HG03139 (cell line): ENCODE data around the gene LIPT2.

Experiments used
- ATAC-seq: cut with Tn5 transposase; IDR thresholded peaks from one replicate; pipeline ENCODE4 v1.9.1; 2021; ENCODE audit not compliant: unreplicated experiment

The LIPT2 gene

GRCh38 chr11:74504100-74504691, 10.7 kb upstream of the LIPT2 start:
- ATAC-seq: no peak

DNA sequence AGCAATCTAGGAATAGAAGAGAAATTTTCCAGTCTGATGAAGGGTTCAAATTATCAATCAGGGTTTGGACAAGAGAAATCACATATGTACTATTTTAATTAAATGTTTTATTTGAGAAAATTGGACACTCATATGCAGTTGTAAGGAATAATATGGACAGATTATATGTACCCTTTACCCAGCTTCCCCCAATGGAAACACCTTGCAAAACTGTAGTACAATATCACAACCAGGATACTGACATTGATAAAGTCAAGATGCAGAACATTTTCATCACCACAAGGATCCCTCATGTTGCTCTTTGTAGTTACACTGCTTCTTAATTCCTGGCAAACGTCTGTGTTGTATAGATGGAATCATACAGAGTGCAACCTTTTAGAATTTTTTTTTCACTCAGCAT, 1.4 kb upstream of the LIPT2 start:
- ATAC-seq: no peak

- ATAC-seq: no peak
These were observed 487 bp upstream of the LIPT2 start for GRCh38 chr11:74493791-74494630.

DNA sequence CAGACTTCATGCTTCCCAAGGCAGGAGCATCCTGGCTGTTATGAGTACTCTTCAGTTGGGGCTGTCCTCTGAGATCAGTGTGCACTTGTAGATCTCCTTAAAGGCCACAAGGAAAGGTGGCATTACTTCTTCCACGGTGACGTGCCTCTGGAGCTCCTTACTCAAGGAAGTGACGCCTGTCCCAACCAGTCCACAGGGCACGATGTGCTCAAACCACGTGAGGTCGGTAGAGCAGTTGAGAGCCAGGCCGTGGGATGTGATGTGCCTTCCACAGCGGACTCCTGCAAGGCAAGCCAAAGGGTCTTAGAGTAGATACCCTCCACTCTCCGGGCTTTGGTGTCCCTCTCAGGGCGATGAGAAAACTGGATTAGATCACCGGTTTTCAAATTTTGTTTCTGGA, 1.4 kb downstream of the LIPT2 start:
- ATAC-seq: no peak

DNA sequence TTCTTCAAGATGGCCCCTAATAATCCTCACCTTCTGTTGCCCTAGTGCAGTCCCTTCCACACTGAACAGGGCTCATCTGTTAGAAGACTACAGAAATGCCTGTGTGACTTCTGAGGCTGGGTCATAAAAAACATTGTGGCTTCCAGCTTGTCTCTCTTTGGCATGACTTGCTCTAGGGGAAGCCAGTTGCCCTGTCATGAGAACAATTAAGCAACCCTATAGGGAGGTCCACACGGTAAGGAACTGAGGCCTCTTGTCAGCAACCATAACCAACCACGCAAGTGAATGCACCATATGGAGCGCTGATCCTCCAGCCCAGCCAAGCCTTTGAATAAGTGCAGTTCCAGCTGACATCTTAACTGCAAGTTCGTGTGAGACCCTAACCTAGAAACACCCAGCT, 2.6 kb downstream of the LIPT2 start:
- no peak for ATAC-seq

DNA sequence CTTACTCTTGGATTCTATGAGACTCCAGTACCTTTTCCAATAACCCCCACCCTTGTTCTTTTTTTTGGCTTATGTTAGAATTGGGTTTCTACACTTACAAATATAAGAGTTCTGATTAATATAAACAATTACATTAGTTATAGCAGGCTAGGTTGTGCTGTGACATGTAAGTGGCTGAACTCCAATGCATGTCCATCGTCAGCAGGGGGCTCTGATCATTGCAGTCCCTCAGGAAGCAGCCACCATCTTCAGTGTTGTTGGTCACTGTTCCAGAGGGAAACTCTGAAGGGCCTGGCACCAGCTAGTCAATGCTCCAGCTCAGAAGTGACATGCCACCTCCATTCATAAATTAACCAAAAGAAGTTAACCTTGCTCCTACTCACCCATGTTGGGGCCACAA, 5.6 kb downstream of the LIPT2 start:
- ATAC-seq: no peak

DNA sequence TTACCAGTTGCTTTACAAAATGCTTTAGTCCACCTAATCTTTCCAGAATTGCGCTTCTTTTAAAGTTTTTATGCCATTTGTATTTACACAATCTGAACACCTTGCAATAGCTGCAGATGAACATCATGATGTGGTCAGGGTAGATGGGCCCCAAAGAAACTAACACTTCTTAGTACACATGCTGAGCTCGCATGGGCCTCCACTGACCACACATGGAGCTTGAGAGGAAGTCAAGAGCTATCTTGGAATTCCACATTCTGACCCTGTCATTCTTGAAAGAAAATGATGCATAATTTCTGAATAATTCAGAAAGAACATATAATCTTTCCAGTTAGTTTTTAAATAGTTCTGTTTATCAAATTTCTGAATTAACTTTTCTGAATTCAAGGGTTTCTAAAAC, 7.7 kb downstream of the LIPT2 start:
- ATAC-seq: no peak

DNA sequence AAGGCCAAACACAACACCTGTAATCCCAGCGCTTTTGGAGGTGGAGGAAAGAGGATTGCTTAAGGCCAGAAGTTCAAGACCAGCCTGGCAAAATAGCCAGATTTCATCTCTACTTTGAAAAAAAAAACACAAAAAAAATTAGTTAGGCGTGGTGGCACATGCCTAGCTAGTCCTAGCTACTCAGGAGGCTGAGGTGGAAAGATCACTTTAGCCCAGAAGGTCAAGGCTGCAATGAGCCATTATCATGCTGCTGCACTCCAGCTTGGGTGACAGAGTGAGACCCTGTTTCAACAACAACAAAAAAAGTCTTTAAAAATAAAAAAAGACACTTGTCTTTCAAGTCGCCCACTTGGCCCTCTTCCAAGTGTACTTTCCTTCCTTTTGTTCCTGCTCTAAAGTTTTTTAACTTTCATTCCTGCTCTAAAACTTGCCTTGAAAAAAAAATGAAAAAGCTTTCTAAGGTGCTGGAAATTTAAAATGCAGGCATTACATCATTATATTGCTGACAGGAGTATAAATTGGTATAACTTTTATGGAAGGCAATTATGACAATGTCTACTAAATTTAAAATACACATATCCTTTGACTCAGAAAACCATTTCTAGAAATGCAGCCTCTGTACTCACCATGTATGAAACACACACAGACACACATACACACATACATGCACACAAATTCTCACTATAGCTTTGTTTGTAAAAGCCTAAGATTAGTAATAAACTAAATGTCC, 12.7 kb downstream of the LIPT2 start:
- no peak for ATAC-seq

DNA sequence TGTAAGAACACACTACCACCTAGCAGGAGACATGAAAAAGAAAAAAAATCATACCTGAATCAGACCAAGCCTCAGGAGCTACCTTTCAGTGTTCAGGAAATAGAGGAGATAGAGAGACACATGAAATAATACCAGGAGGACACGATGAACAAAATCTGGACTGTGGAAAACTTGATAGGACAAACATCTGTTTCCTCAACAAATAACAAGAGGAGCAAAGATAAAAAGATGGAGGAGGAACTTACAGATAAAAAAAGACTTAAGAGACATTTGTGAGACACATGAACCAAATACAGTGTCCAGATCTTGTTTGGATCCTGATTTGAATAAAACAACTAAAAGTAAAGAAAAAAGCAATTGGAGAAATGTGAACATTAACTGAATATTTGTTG, 13.8 kb downstream of the LIPT2 start:
- ATAC-seq: no peak

- no peak for ATAC-seq
These were observed 14.4 kb downstream of the LIPT2 start for GRCh38 chr11:74478877-74479731.

- ATAC-seq: no peak
These were observed 17.0 kb downstream of the LIPT2 start for GRCh38 chr11:74476536-74476935.

GRCh38 chr11:74474316-74474715, 19.2 kb downstream of the LIPT2 start:
- no peak for ATAC-seq

GRCh38 chr11:74473382-74474173, 19.9 kb downstream of the LIPT2 start:
- ATAC-seq: no peak

GRCh38 chr11:74471668-74472429, 21.7 kb downstream of the LIPT2 start:
- ATAC-seq: no peak

DNA sequence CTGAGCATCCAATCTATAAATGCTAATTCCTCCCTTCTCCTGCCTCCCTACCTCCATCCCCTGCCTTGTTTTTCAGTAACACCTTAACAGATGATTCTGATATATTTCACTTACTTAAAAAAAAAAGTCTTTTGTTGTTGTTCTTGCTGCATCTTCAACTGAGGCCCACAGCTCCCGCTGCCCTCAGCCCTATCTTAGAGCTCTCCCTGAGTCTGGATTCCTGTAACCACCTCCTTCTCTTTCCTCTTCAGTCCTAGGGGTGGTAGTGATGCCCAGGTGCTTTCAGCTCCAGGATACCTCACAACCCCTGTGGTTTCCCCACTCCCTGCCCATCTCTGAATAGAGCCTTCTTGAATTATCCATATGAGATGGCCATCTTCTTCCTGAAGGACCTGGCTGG, 22.5 kb downstream of the LIPT2 start:
- ATAC-seq: no peak

DNA sequence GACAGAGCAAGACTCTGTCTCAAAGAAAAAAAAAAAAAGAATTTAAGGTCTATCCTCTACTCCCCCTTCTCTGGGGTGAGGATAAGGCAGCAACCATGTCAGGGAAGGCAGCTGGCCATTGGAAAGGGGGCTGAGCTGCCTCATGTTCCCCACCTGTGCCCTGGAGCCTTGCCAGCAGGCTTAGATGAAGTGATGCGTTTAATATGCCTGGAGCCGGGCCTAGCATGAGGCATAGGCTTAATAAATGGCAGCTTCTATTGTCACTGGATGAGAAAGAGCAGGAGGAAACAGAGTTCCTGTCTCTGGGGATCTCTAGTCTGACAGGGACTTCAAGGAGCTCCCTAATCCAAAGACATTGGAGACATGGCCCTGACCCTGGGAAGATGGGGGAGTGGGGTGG, 23.0 kb downstream of the LIPT2 start:
- ATAC-seq: no peak

GRCh38 chr11:74468936-74469335, 24.6 kb downstream of the LIPT2 start:
- ATAC-seq: no peak

- no peak for ATAC-seq
These were observed 25.0 kb downstream of the LIPT2 start for GRCh38 chr11:74468521-74468920.

DNA sequence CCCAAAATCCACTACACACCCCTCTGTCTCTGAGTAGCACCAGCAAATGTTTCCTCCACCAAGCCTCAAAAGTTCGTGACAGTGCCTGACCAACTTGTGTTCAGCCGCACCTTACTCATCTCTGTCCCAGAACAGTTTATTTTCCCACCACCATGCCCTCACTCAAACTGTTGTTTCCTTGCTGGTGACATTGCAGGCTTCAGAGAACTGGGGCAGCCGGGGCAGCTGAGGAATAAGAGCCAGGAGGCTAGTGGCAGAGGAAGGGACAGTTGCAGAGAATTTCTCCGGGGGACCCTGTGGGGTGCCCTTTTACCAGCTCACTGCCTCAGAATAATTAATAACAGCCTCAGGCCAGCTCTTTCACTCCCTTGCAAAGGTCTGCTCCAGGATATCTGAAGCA, 25.5 kb downstream of the LIPT2 start:
- no peak for ATAC-seq
